HG03039 (cell line): ENCODE results near the gene SLC10A4.
"Not testable (repeated sequence)": the region's sequence is repeated elsewhere in the genome, so short reads cannot be mapped to it uniquely, and the experiment has no call there.

Experiments
- ATAC-seq: cut with Tn5 transposase; IDR thresholded peaks from one replicate; pipeline ENCODE4 v1.9.1; 2021; ENCODE audit warnings: mild to moderate bottlenecking, moderate library complexity; ENCODE audit not compliant: unreplicated experiment

The SLC10A4 gene, protein sequence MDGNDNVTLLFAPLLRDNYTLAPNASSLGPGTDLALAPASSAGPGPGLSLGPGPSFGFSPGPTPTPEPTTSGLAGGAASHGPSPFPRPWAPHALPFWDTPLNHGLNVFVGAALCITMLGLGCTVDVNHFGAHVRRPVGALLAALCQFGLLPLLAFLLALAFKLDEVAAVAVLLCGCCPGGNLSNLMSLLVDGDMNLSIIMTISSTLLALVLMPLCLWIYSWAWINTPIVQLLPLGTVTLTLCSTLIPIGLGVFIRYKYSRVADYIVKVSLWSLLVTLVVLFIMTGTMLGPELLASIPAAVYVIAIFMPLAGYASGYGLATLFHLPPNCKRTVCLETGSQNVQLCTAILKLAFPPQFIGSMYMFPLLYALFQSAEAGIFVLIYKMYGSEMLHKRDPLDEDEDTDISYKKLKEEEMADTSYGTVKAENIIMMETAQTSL

DNA sequence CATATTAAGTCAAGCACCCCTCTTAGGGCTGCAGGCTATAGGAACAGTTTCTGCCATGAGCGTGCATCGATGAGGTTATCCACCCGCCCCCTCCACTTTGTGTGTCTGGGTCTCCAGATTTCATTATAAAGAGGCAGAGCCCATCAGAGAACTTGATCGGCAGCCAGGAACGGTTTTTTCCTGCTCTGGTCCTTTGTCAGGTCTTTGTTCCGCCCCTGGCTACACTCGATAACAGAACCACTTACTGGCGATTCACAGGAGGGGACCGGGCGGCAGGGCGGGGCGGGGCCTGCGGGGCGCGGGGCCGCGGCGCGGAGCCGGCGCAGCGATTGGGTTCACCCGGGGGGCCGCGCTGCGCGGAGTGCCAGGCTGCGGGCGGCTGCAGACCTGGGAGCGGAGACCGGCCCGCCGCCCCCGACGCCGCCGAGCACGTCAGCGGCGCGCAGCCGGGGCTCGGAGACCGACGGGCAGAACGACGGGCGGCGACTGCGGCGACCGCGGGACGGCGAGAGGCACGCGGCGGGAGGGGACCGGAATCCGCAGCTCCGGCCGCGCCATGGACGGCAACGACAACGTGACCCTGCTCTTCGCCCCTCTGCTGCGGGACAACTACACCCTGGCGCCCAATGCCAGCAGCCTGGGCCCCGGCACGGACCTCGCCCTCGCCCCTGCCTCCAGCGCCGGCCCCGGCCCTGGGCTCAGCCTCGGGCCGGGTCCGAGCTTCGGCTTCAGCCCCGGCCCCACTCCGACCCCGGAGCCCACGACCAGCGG is at the start of gene SLC10A4:
TSS of gene SLC10A4 (plus strand) at position 338 of the 771 bp plus-strand sequence. CDS start at position 557, 219 bp downstream.
- no peak for ATAC-seq

DNA sequence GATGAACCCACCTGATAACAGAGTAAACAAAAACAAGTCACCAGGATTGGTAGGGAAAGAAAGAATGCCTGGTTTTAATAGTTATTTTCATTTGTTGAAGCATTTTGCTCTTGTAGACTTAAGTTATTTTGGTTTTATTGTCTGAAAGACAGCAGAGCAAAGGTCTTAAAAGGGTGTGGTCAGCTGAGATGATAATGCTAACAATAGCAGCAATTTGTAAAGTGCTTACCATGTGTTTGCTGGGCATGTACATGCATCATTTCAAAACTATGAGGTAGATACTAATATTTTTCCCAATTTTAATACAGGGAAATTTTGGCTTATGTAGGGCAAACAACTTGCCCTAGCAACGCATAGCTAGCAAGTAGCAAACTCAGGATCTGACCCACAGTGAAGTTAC is 46.8 kb upstream of the SLC10A4 start:
- no peak for ATAC-seq

DNA sequence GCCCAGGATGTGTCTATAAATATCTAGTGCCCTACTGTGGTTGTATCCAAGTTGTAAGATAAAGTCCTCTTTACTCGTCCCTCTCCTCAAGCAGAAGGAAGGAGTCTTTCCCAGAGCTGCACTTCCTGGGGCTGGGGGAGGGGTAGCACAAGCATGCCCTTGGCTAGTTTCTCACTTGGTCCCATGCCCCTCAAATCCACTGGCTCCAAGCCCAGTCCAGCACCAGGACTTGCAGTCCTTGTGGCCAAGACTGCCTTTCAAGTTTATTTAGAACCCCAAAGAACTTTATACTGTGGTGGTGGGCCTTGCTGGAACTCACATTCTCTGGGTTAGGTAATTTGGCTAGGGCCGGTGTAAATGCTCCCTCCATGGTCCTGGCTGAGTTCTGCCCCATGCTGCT is 43.2 kb upstream of the SLC10A4 start:
- no peak for ATAC-seq

DNA sequence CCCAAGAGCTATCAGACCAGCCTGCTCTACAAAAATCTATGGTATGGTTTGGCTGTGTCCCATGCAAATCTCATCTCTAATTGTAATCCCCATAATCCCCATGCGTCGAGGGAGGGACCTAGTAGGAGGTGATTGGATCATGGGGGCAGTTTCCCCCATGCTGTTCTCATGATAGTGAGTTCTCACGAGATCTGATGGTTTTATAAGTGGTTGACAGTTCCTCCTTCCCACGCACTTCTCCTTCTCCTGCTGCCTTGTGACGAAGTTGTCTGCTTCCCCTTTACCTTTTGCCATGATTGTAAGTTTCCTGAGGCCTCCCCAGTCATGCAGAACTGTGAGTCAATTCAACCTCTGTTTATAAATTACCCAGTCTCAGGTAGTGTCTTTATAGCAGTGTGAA is 42.2 kb upstream of the SLC10A4 start:
- not testable (repeated sequence) for ATAC-seq

DNA sequence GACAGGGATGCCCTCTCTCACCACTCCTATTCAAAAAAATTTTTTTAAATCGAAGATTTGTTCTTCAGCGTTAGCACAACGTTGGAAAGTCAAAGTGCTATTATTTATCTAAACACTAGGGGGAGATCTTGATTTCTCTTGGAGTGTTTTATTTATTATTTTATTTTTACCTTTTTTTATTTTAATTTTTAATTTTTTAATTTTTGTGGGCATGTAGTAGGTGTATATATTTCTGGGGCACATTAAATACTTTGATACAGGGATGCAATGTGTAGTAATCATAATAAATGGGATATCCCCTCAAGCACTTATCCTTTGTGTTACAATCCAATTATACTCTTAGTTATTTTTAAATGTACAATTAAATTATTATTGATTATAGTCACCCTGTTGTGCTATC is 37.4 kb upstream of the SLC10A4 start:
- ATAC-seq, result no peak

DNA sequence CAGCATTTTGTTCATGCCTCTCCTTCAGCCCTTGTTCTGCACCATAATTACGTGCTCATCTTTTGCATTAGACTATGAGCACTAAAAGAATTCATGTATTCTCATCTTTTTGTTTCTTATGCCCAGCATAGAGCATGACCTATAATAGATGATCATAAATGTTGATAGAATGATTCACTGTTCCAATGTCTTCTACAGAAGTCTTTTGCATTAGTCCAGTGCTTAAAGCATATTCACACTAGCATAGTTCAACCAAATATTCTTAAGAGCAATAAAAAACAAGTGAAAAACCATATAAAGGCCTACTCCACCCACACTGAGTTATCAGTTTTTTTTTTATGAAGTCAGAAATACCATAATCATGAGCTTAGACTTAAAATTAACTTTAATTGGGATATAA is 36.5 kb upstream of the SLC10A4 start:
- no peak for ATAC-seq

DNA sequence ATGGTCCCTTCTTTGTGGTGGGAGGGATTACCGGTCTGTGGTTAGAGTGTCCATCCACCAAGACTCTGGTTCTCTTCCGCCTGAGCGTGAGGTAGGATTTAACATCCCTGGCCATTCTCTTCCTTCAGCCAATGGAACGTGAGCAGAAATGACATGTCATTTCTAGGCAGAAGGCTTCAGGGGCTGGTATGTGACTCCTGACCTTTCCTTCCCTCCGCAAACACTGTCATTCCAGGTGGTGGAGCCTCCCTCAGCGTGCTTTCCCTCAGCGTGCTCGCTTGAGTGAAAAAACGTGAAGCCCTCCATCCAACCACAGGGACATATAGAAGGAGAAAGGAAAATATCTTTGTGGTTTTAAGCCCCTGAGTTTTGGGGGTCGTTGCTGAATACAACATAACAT is 34.0 kb upstream of the SLC10A4 start:
- no peak for ATAC-seq

DNA sequence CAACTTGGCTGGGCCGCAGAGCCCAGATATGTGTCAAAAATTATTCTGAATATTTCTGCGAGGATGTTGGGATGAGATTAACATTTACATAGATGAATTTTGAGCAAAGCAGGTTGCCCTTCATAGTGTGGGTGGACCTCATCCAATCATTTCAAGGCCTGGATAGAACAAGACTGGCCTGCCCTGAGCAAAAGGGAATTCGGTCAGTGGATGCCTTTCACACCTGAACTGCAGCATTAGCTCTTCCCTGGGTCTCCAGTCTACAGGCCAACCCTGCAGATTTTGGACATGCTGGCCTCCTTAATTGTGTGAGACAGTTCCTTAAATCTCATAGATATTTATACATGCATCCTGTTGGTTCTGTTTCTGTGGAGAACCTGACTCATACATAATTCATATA is 32.4 kb upstream of the SLC10A4 start:
- ATAC-seq, result no peak

DNA sequence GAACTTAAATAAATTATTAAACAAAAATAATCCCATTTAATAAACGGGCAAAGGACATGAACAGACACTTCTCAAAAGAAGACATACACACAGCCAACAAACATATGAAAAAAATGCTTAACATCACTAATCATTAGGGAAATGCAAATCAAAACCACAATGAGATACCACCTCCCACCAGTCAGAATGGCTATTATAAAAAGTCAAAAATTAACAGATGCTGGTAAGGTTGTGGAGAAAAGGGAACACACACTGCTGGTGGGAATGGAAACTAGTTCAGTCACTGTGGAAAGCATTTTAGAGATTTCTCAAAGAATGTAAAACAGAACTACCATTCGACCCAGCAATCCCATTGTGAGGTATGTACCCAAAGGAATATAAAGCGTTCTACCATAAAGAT is 31.5 kb upstream of the SLC10A4 start:
- not testable (repeated sequence) for ATAC-seq

DNA sequence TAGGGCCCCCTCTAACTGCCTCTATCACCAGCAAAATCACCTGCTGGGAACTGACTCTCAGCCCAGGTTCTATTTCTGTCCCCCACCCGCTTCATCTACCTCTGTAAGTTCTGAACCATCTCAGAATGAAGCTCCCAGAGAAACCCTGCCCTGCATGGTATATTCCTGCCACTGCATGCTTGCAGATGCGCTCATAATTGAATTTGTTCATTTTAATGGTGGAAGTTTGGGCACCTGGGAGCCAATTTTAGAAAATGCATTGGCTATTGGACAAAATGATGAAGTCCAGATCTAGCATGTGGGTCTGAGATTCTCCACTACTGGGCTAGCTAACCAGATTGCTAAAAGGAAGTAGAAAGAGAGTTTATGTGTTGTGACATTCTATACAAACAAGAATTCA is 28.6 kb upstream of the SLC10A4 start:
- ATAC-seq, result no peak

DNA sequence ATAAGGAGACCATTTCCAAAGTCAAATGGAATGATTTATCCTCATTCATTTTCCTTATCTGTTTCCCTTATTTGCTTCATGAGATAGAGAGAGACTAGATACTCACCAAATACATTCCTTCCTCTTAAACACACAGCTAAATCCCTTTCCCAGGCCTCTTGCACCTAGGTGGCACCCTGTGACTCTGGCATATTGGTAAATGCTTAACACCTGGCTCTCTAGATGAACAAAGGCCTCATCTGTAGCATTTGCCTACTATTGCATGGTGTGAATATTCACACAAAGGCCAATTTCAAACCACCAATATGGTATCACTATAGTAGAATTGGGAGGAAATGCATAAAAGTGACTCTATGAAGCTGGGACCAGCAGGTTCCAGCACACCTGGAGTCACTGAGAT is 22.1 kb upstream of the SLC10A4 start:
- no peak for ATAC-seq

DNA sequence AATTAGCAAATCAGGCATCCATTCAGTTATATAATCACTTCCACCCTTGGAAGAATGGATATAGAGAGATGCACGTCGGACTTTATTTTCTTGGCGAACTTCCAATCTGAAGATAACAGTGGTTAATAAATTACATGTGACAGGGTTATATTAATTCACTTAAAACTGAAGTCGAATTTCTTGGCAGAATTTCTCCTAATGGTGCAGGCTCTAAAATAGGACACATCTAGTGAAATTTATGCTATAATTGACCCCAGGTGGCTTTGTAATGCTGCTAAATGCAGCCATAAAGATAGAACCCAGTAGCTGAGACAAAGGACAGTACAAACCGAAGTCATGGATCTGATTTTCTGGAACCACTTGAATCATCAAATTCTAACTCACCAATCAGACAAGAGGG is 20.8 kb upstream of the SLC10A4 start:
- no peak for ATAC-seq

DNA sequence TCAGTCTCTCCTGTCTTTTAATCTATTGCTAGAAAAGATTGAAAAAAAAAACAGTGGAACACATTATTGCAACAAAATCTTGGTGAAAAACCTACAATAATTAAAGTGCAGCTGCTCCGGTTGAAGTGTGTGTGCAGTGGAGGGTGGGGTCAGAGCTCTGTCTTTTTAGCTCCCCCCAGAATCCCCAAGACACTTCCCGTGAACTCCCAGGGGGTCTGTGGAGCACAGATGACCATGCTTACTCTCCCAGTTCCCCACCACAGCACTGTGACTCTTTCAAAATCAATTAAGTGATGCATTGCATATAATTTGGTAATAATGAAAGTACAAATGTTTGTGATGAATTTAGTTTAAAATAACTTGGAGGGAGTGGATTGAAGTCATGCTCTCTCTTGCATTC is 15.7 kb upstream of the SLC10A4 start:
- ATAC-seq, result no peak

DNA sequence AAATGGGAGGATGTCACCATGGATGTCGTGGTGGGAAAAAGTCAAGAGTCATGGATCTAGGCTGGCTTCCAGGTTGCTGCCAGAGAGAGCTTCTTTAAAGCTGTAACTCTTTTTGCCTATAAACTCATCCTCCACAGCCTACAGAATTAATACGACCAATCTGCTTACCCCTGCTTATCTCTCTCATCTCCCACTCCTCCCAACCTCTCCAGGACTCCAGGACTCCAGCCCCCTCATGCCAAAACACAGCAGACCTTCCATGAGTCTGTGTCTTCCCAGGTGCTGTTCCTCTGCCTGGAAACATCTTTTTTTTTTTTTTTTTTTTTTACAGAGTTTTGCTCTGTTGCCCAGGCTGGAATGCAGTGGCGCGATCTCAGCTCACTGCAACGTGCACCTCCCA is 15.3 kb upstream of the SLC10A4 start:
- ATAC-seq, result no peak

DNA sequence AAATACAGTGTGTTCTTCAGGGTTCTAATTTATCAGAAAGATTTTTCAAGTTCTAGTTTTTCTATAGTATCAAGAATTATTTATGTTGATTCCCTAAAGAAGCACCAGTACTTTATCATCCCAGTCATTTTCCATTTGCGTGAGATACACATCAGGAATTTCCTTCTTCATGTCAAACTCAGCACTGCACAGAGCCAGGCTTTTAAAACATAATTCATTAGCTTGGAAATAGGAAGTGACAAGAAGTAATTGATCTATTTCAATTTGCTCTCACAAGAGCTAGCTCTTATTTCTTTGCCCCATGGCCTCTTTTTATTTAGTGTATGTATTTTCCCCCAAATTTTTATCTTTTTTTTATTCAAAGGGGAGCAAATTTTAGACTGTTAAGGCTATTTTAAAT is 13.0 kb upstream of the SLC10A4 start:
- ATAC-seq, result no peak

DNA sequence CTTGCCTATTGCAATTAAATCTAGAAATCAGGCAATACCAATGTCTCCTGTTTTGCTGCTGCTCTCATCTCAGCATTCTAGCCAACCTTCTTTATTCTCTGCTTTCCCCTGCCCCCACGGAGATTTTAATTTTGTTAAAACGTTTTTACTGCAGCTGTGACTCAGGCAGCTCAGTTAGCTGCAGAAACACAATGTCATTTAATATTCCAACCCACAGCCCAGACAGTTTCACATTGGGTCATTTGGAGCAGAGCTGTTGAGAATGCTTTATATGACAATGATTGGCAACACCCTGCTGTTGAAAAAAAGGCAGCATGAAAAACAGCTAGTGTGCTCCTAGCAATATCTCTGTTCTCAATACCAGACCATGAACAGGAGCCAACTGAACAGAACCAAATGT is 12.6 kb upstream of the SLC10A4 start:
- no peak for ATAC-seq

DNA sequence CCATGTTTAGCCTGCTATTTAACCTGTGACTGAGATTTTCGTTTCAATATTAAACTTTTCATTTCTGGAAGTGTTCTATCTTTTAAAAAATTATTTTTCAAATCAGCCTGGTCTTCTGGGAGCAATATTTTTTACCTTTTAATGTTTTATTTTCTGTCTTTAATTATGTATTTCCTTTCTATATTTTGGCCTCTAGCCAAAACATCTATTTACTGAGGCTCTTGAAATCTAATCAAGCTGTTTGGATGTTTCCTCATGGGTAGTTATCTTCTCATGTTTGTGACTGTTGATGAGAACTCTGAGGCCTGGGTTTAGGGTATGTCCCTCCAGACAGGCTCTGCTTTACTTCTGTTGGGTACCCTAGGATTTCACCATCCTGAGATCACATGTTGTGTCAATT is 10.3 kb upstream of the SLC10A4 start:
- no peak for ATAC-seq

DNA sequence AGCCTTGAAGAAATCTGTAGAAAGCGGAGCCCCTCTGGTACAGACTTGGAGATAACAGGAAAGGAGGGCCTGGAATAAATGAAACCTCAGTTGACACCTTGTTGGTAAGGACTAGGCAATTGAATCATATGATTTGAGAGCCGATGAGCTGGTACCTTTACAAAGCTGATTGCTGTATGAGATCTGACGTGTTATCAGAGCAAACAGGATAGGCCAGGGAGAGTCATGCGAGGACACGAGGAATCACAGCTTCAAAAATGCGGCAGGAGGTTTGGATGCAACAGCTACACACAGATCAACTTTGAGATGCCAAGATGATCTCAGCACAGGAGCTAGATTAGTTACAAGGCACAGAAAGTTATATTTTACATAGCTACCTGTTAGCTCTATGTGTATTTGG is 7.4 kb upstream of the SLC10A4 start:
- no peak for ATAC-seq

DNA sequence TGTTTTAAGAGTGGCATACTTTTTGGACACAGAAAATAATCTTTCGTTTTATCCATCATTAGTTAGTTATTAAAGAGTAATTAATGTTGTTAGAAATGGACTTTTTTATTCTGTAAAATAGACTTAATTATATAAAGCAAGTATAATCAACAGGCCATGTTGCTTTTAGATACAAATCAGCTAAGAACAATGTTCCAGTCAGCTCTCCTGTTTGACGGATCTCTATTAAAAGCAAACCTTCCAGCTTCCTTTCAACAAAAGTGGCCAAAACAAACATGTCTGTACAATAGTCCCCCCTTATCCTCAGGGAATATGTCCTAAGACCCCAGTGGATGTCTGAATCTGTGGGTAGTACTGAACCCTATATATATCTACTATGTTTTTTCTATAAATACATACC is 4.9 kb upstream of the SLC10A4 start:
- ATAC-seq, result no peak

DNA sequence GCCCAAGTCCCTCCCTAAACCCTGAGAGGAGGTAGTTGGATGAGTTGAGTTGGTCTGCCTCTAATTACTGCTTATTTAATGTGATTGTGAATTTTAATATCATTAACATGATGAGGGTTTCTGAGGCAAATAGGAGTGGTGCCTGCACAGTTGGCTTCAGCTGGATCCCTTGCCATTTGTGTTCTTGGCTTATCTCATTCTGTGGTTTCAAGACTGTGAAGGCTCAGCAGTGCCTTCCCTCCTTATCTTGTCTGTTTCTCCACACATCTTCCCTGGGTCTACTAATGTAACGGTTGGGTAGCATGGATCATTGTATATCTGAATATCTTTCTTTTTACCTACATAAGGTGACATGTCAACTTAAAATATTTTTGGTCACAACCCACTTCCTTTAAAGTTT is 1.6 kb upstream of the SLC10A4 start:
- ATAC-seq, result no peak

DNA sequence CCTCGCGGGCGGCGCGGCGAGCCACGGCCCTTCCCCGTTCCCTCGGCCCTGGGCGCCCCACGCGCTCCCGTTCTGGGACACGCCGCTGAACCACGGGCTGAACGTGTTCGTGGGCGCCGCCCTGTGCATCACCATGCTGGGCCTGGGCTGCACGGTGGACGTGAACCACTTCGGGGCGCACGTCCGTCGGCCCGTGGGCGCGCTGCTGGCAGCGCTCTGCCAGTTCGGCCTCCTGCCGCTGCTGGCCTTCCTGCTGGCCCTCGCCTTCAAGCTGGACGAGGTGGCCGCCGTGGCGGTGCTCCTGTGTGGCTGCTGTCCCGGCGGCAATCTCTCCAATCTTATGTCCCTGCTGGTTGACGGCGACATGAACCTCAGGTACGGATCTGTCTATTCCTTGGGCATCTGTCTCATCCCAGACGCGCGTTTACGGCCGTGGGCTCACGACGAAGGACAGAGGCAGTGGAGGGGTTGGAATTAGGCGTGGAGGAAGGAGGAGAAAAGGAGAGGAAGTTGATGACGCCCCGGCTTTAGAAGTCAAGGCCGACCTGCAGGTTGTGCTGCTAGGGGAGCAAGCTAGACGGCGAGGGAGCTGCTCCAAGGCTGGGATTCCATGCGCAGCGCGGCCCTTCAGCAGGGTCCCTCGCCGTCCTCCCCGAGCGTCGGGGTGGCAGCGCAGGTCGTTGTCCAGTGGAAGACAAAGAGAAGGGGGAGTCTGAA is 792 bp downstream of the SLC10A4 start:
- no peak for ATAC-seq
